ENCODE results near the gene RAB5IF.
"Not testable (repeated sequence)": the region's sequence is repeated elsewhere in the genome, so short reads cannot be mapped to it uniquely, and the experiment has no call there.

RAB5IF gene

GRCh38 chr20:36631646-36632045, 26.1 kb downstream of the RAB5IF start:
- peak; percentile 6 for DNase-seq

GRCh38 chr20:36632147-36632486, 26.5 kb downstream of the RAB5IF start:
- DNase-seq: no peak

GRCh38 chr20:36632487-36633284, 27.1 kb downstream of the RAB5IF start:
- DNase-seq: no peak

GRCh38 chr20:36633285-36633772, 27.8 kb downstream of the RAB5IF start:
- no peak for DNase-seq

GRCh38 chr20:36634342-36634741, 28.8 kb downstream of the RAB5IF start:
- no peak for DNase-seq

GRCh38 chr20:36638876-36639400, 33.4 kb downstream of the RAB5IF start:
- not testable (repeated sequence) for DNase-seq

GRCh38 chr20:36641506-36641843, 35.9 kb downstream of the RAB5IF start:
- no peak for DNase-seq

GRCh38 chr20:36642136-36642535, 36.6 kb downstream of the RAB5IF start:
- no peak for DNase-seq

- no peak for DNase-seq
Measured at GRCh38 chr20:36644032-36644705, 38.6 kb downstream of the RAB5IF start.

GRCh38 chr20:36644706-36645095, 39.1 kb downstream of the RAB5IF start:
- no peak for DNase-seq

GRCh38 chr20:36645353-36645752, 39.8 kb downstream of the RAB5IF start:
- DNase-seq: no peak

- peak; percentile 83 for DNase-seq
Measured at GRCh38 chr20:36645998-36646397, 40.4 kb downstream of the RAB5IF start, which contains the start of gene SLA2. SLA2 (minus strand) TSS chr20:36646196; CDS start chr20:36641335, 4,861 bp downstream.

GRCh38 chr20:36646678-36647077, 41.1 kb downstream of the RAB5IF start:
- DNase-seq: no peak

- DNase-seq: no peak
Measured at GRCh38 chr20:36647196-36648121, 41.9 kb downstream of the RAB5IF start.

- no peak for DNase-seq
Measured at GRCh38 chr20:36653456-36653855, 47.9 kb downstream of the RAB5IF start.

- DNase-seq: no peak
Measured at GRCh38 chr20:36654506-36654905, 48.9 kb downstream of the RAB5IF start.

GRCh38 chr20:36655004-36655403, 49.4 kb downstream of the RAB5IF start:
- DNase-seq: no peak

- no peak for DNase-seq
Measured at GRCh38 chr20:36656733-36657132, 51.2 kb downstream of the RAB5IF start.

GRCh38 chr20:36658300-36658699, 52.7 kb downstream of the RAB5IF start:
- peak; percentile 82 for DNase-seq

Data from MV-4-11 (cell line).